HG03442 (cell line): ENCODE data around the gene TANGO6.

Experiments used
- ATAC-seq: cut with Tn5 transposase; IDR thresholded peaks from one replicate; pipeline ENCODE4 v1.9.1; 2021; ENCODE audit warnings: mild to moderate bottlenecking, moderate library complexity; ENCODE audit not compliant: unreplicated experiment

The TANGO6 gene

DNA sequence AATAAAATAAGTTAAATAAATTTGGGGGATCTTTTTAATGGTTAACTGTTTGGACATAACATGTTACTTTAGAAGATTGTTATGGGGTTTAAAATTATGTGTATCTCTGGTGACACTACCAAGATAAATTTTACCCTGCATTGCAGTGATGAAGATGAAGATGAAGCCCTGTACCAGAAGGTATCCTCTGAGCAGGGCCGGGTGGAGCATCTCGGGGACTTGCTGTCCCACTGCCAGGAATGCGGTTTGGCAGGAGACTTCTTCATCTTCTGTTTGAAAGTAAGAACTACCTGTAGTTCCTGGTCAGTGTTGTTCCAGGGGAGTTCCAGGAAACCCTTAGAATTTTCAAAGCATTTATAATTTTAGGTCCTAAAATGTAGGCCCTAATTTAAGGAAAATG is 64.0 kb downstream of the TANGO6 start:
- ATAC-seq: no peak

DNA sequence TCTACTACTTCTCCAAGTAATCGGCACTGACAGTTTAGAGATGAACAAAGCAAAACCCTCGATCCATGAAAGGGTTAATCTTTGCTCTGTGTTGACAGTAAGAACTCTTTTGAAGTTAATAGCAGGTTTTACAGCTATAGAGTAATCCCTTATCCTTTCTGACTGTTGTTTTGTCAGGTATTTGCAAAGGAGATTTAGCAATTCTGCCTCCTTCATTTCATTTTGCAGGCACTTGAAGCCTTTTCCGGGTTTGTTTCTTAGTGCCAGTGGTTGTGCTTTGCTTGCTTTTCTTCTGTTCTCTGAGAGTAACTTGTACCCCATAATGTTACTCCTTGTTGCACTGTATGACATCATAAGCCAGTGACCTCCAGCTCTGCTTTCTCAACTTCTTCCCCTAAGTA is 64.5 kb downstream of the TANGO6 start:
- no peak for ATAC-seq

DNA sequence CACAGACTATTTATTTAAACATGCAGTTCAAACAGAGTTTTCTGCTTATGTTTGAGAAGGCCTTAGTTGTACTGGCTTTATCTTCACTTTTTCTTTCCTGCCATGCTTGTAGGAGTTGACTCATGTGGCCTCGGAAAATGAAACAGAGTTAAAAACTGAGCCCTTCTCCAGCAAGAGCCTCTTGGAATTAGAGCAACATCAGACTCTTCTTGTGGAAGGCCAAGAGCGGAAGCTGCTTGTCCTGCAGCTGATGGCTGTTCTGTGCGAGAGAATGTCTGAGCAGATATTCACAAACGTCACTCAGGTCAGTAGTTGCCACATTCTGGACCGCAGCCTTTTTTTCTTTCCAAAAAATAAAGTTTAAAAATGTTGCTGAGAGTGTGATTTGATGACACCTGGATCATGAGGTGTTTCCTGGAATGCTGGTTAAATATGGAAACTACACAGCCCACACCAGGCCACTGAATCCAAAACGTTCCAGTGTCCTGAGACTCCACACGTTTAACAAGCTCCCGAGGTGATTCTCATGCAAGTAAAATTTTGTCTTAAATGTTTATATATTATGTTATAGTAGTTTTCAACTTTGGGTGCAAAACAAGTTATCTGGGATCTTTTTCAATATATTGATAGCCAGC is 65.9 kb downstream of the TANGO6 start:
- ATAC-seq: no peak

- no peak for ATAC-seq
Measured at GRCh38 chr16:68910051-68910450, 66.7 kb downstream of the TANGO6 start.

DNA sequence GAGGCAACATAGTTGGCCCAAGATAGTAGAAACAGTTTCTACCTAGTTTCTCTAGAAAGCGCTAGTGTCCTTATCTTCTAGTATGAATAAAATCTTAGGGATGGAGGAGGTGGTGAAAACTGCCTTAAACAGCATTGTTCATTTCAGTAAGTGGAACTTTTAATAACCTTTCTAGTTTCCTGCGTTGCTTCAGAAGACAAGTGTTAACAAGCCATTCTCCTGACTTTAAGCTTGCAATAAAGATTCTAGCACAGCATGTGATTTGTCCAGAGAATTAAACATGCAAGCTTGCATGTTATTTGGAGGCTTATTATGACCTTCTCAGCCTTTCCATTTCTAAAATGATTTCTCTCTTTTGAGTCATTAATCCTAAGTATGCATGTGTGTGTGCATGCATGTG is 72.3 kb downstream of the TANGO6 start:
- no peak for ATAC-seq

DNA sequence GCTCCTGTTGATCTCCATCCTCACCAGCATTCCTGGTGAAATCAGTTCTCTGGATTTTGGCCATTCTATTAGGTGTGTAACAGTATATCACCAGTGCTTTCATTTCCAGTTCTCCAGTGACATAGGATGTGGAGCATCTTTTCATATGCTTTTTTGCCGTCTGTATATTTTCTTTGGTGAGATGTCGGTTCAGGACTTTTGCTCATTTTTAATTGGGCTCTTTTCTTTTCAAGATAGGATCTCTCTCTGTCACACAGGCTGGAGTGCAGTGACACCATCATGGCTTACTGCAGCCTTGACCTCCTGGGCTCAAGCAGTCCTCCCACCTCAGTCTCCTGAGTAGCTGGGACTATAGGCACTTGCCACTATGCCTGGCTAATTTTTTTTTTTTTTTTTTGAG is 74.2 kb downstream of the TANGO6 start:
- no peak for ATAC-seq

DNA sequence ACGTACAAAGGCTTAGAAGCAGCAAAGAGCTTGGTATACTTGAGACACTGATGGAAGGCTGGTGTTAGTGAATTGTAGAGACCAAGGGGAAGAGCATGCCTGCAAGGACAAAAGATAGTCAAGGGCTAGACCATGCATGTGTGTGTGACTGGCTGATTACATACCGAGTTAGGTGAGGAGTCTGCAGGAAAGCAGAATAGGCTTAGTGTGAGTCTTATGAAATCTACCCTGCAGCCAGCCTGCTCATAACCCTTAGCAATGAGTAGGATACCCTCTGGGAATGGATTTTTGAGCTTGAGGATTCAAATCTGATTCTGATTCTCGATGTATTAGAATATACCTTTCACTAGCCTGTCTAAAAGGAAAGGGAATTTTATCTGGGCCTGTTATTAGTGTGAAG is 77.0 kb downstream of the TANGO6 start:
- no peak for ATAC-seq

GRCh38 chr16:68921637-68922036 is 78.3 kb downstream of the TANGO6 start:
- no peak for ATAC-seq

- no peak for ATAC-seq
Measured at GRCh38 chr16:68923116-68923515, 79.8 kb downstream of the TANGO6 start.

GRCh38 chr16:68927018-68927417 is 83.7 kb downstream of the TANGO6 start:
- ATAC-seq: no peak

GRCh38 chr16:68931196-68931595 is 87.9 kb downstream of the TANGO6 start:
- ATAC-seq: no peak

- no peak for ATAC-seq
Measured at GRCh38 chr16:68934402-68934801, 91.1 kb downstream of the TANGO6 start.

DNA sequence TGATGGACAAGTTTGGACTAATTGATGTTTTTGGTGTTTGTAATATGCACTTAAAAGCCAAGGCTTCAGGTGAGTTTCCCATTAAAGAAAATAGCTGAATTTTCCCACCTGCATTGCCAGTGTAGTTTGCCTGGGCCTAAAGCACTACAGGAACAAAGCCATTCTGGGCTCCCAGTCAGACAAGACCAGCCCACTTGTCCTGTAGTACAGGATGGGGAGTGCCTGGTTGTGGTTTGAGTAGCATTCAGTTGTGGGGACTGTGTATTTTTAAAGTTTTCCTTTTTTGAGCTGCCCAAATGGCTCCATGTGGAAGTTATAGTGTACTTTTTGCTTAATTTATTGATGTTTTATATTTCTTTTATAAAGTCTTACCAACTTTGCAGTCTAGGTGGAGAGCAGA is 91.7 kb downstream of the TANGO6 start:
- no peak for ATAC-seq

GRCh38 chr16:68936736-68937631 is 93.7 kb downstream of the TANGO6 start:
- no peak for ATAC-seq

GRCh38 chr16:68939692-68940320 is 96.5 kb downstream of the TANGO6 start:
- no peak for ATAC-seq

- ATAC-seq: no peak
Measured at GRCh38 chr16:68940816-68941215, 97.5 kb downstream of the TANGO6 start.

DNA sequence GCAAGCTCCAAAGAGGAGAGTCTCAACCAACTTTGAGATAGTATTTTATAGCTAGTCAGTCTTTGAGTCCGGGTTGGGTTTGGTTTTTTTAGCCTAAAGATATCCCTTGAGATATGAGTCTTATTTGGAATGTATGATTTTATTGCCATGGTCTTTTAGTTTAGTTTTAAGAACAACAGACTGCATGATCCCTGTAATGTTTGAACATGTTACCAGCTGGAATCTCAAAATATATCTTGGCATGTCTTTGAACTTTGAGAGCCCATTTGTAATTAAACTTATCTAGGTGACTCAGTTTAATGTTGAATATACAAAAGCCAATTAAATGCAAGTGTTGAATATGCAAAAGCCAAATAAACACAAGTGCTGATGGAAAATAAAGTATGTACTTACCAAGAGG is 100.6 kb downstream of the TANGO6 start:
- no peak for ATAC-seq

GRCh38 chr16:68948230-68948910 is 105.0 kb downstream of the TANGO6 start:
- no peak for ATAC-seq

GRCh38 chr16:68951991-68952877 is 108.9 kb downstream of the TANGO6 start:
- no peak for ATAC-seq

- ATAC-seq: no peak
Measured at GRCh38 chr16:68954911-68955635, 111.7 kb downstream of the TANGO6 start.
